Sigmoid colon (tissue), 7 donors: ENCODE measurements around the gene ABCD4. TPM values are rescaled to one million over a fixed set of nuclear protein-coding genes. Genes with fewer than 3 reads are reported as not detected.

Experiments used
- DNase-seq: peaks from one replicate; pipeline ENCODE4 v3.0.0-alpha.2; 2019
- H3K27ac ChIP-seq, 4 donors: fragments of 200-600 bp; sonication (generic); one replicate each; pipeline ENCODE4 v1.5.1; 2016 to 2019; ENCODE audit warnings: mild to moderate bottlenecking in 1 of 4
- H3K27me3 ChIP-seq, 3 donors: fragments of 200-600 bp; sonication (generic); one replicate each; pipeline ENCODE4 v1.5.1; 2019; ENCODE audit warnings: mild to moderate bottlenecking in 1 of 3
- H3K36me3 ChIP-seq, 4 donors: fragments of 200-600 bp; sonication (generic); one replicate each; pipeline ENCODE4 v1.5.1; 2016 to 2019
- H3K4me1 ChIP-seq, 4 donors: fragments of 200-600 bp; sonication (generic); one replicate each; pipeline ENCODE4 v1.5.1; 2017 to 2019
- H3K4me3 ChIP-seq, 4 donors: fragments of 200-600 bp; sonication (generic); one replicate each; pipeline ENCODE4 v1.5.1; 2017 to 2019; ENCODE audit warnings: mild to moderate bottlenecking in 2 of 4, moderate library complexity in 1 of 4
- H3K9me3 ChIP-seq, 4 donors: fragments of 200-600 bp in 3 of 4; sonication (generic) in 3 of 4; one replicate each; pipeline versions ENCODE4 v1.5.1 to v1.6.1; 2013 to 2019
- EP300 ChIP-seq, 4 donors: sonication (generic); formaldehyde crosslinking; IDR thresholded peaks; one replicate each; pipeline ENCODE4 v1.6.1; 2017; ENCODE audit warnings: antibody characterized with exemption in 4 of 4
- POLR2A ChIP-seq, 2 donors: fragments of 450-650 bp; IDR thresholded peaks; one replicate each; pipeline ENCODE4 v1.6.1; 2016; ENCODE audit warnings: antibody characterized with exemption in 2 of 2, mild to moderate bottlenecking in 2 of 2, moderate library complexity in 2 of 2
- POLR2AphosphoS5 ChIP-seq, 4 donors: sonication (generic); formaldehyde crosslinking; IDR thresholded peaks; one replicate each; pipeline ENCODE4 v1.6.1; 2017; ENCODE audit warnings: antibody characterized with exemption in 4 of 4
- WGBS, 2 donors: extraction: QIAGEN DNeasy Blood & Tissue Kit; methylation state at CpG; one replicate each; pipeline ENCODE4 v1.1.7; 2013; 5-methylcytosine and 5-hydroxymethylcytosine counted together
- intact Hi-C: fragments of 100-400 bp; cut with DNase I; formaldehyde crosslinking; loops from one replicate; pipeline ENCODE4 v1.15.1; 2023
- polyA plus RNA-seq, 3 donors: library from polyadenylated mRNA; stranded (reverse); fragments of 200-250 nt; gene quantifications; one replicate each; pipeline ENCODE4 v1.2.3, GENCODE V29; 2013
- total RNA-seq, 4 donors: library from RNA; depleted of rRNA; stranded (reverse); fragments of >200 nt; gene quantifications; one replicate each; pipeline ENCODE4 v1.1.0, GENCODE V29; 2016
- TF ChIP-seq, protein P1 (sequence below), 4 experiments: fragments of 450-650 bp in 3 of 4; fragments of 200-600 bp in 1 of 4; IDR thresholded peaks; one replicate each; pipeline ENCODE4 v1.5.1; 2016 to 2019; ENCODE audit warnings: antibody characterized with exemption in 4 of 4, mild to moderate bottlenecking in 3 of 4, moderate library complexity in 2 of 4
- donor health status: healthy with polysubstance abuse.
- donor health status: Bipolar disorder and iron deficiency.
- donor health status: healthy.

Gene ABCD4
- total and polyA plus RNA-seq, 7 donors, result 13.6 to 50.1 (median 28.9) TPM

DNA sequence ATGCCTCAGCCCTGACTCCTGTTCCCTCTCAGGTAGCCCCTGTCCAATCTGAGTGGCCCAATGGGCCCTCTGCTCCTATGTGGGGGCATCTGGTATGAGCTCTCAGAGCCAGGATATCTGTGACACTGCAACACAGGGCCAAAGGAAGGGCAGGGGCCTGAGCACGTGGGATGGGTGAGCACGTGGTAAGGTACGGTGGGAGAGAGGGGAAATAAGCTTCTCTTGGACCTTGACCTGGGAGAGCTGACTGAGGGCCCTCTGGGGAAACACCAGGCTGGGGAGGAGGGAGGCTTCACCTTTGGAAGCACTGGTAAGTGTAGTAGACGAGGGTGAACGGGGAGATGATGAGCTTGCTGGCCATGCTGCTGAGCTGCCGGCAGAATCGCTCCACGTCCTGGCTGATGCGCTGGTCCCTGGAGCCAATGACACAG, 6.7 kb downstream of the ABCD4 start:
- TF ChIP-seq, protein P1, sequence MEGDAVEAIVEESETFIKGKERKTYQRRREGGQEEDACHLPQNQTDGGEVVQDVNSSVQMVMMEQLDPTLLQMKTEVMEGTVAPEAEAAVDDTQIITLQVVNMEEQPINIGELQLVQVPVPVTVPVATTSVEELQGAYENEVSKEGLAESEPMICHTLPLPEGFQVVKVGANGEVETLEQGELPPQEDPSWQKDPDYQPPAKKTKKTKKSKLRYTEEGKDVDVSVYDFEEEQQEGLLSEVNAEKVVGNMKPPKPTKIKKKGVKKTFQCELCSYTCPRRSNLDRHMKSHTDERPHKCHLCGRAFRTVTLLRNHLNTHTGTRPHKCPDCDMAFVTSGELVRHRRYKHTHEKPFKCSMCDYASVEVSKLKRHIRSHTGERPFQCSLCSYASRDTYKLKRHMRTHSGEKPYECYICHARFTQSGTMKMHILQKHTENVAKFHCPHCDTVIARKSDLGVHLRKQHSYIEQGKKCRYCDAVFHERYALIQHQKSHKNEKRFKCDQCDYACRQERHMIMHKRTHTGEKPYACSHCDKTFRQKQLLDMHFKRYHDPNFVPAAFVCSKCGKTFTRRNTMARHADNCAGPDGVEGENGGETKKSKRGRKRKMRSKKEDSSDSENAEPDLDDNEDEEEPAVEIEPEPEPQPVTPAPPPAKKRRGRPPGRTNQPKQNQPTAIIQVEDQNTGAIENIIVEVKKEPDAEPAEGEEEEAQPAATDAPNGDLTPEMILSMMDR (IDR thresholded peaks at IDR 0.05), result no peak
- TF ChIP-seq EP300 (IDR thresholded peaks at IDR 0.05), result no peak
- TF ChIP-seq POLR2AphosphoS5 (IDR thresholded peaks at IDR 0.05), result no peak
- TF ChIP-seq POLR2A (IDR thresholded peaks at IDR 0.05), result no peak
- 80 to 82% methylated on average over 9 of the region's 9 CpGs for WGBS, 2 donors
- H3K4me1 ChIP-seq, result peaks cover 0 to 16% (median 10%) of the 10 kb centered on the region in 4 donors
- intact Hi-C loops, result no loop called here
- DNase-seq, result no peak
- no peak overlapping the region for H3K4me3 ChIP-seq
- H3K36me3 ChIP-seq, result peaks cover 0 to 74% (median 31%) of the 10 kb centered on the region in 4 donors
- H3K27me3 ChIP-seq, result no peaks in the 10 kb centered on the region
- no peaks in the 10 kb centered on the region for H3K9me3 ChIP-seq
- H3K27ac ChIP-seq, result no peak overlapping the region

GRCh38 chr14:74293606-74294005, 9.1 kb downstream of the ABCD4 start:
- 96 to 99% methylated on average over 2 of the region's 2 CpGs for WGBS, 2 donors
- peaks cover 0 to under 1% (median 0%) of the 10 kb centered on the region in 4 donors for H3K4me1 ChIP-seq
- TF ChIP-seq POLR2A (IDR thresholded peaks at IDR 0.05) (no peak), EP300 (IDR thresholded peaks at IDR 0.05) (no peak), POLR2AphosphoS5 (IDR thresholded peaks at IDR 0.05) (no peak)
- H3K36me3 ChIP-seq, result peaks cover 6 to 82% (median 42%) of the 10 kb centered on the region in 4 donors
- no peaks in the 10 kb centered on the region for H3K9me3 ChIP-seq
- DNase-seq, result no peak
- H3K27me3 ChIP-seq, result no peaks in the 10 kb centered on the region
- H3K4me3 ChIP-seq, result no peak overlapping the region
- no peak overlapping the region for H3K27ac ChIP-seq
- intact Hi-C loops, result no loop called here

DNA sequence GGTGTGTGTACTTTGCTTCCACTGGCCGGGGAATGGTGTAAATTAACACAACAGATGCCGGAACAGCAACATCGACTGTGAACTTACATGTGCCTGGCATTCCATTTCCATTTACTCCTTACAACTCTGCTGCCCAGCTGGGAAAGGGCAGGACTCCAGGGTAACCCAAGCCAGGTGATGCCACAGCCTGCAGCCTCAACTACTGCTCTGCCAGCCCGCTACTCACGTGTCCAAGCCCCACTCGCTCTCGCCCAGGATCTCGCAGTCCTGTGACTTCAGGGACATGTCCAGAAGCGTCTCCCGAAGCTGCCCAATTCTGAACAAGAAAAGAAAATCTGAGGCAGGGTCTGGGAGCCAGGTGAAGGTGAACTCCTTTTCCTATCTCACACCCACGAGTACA, 10.7 kb downstream of the ABCD4 start:
- Histone ChIP-seq H3K9me3 (no peaks in the 10 kb centered on the region), H3K36me3 (peaks cover 6 to 82% (median 41%) of the 10 kb centered on the region in 4 donors), H3K27ac (no peak overlapping the region), H3K4me3 (no peak overlapping the region), H3K27me3 (no peaks in the 10 kb centered on the region), H3K4me1 (no peaks in the 10 kb centered on the region)
- intact Hi-C loops, result no loop called here
- 86 to 94% methylated on average over 11 of the region's 11 CpGs for WGBS, 2 donors
- TF ChIP-seq EP300 (IDR thresholded peaks at IDR 0.05) (no peak), POLR2AphosphoS5 (IDR thresholded peaks at IDR 0.05) (no peak), POLR2A (IDR thresholded peaks at IDR 0.05) (no peak)
- TF ChIP-seq, protein P1 (IDR thresholded peaks at IDR 0.05), result no peak
- no peak for DNase-seq

DNA sequence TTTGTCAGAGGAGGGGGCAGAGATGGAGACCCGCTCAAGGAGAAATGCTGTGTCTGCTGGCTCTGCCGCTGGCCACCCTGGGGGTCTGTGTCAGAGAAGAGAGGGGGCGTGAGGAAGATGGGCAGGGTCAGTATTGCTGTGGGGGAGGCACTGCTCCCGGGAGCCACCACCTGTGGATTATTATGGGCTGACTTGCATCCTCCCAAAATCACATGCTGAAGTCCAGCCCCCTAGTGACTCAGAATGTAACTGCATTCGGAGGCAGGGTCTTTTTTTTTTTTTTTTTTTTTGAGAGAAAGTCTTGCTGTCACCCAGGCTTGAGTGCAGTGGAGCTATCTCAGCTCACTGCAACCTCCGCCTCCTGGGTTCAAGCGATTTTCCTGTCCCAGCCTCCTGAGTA, 12.3 kb downstream of the ABCD4 start:
- no peak for DNase-seq
- H3K27me3 ChIP-seq, result no peaks in the 10 kb centered on the region
- TF ChIP-seq EP300 (IDR thresholded peaks at IDR 0.05), result no peak
- TF ChIP-seq POLR2A (IDR thresholded peaks at IDR 0.05), result no peak
- TF ChIP-seq POLR2AphosphoS5 (IDR thresholded peaks at IDR 0.05), result no peak
- TF ChIP-seq, protein P1 (IDR thresholded peaks at IDR 0.05), result no peak
- no peak overlapping the region for H3K27ac ChIP-seq
- H3K9me3 ChIP-seq, result no peaks in the 10 kb centered on the region
- no peak overlapping the region for H3K4me3 ChIP-seq
- intact Hi-C loops, result no loop called here
- H3K36me3 ChIP-seq, result peaks cover 16 to 82% (median 55%) of the 10 kb centered on the region in 4 donors
- 76 to 79% methylated on average over 7 of the region's 7 CpGs for WGBS, 2 donors
- H3K4me1 ChIP-seq, result no peaks in the 10 kb centered on the region

- WGBS, 2 donors, result 85 to 89% methylated on average over 5 of the region's 5 CpGs
- TF ChIP-seq POLR2A (IDR thresholded peaks at IDR 0.05), result no peak
- no peak for TF ChIP-seq POLR2AphosphoS5 (IDR thresholded peaks at IDR 0.05)
- no peak for TF ChIP-seq EP300 (IDR thresholded peaks at IDR 0.05)
- TF ChIP-seq, protein P1 (IDR thresholded peaks at IDR 0.05), result no peak
- Histone ChIP-seq H3K27me3 (no peaks in the 10 kb centered on the region), H3K9me3 (no peaks in the 10 kb centered on the region), H3K36me3 (peaks cover 16 to 82% (median 52%) of the 10 kb centered on the region in 4 donors), H3K27ac (no peak overlapping the region), H3K4me1 (no peaks in the 10 kb centered on the region), H3K4me3 (no peak overlapping the region)
- no peak for DNase-seq
- intact Hi-C loops, result no loop called here
Measured at GRCh38 chr14:74289801-74290200, 12.9 kb downstream of the ABCD4 start.
